PC-3 (cell line): ENCODE measurements around the gene CHODL.

Experiments used
- CTCF ChIP-seq: fragments of 300-600 bp; sonication (generic); conservative IDR thresholded peaks from 2 replicates; pipeline ENCODE4 v1.5.1; 2017; ENCODE audit warnings: antibody characterized with exemption, low read depth, mild to moderate bottlenecking, low read length
- EZH2 ChIP-seq: fragments of 300-600 bp; sonication (generic); IDR thresholded peaks from one replicate; pipeline ENCODE4 v1.6.1; 2017; ENCODE audit warnings: antibody characterized with exemption, mild to moderate bottlenecking, low read length; ENCODE audit not compliant: unreplicated experiment

DNA sequence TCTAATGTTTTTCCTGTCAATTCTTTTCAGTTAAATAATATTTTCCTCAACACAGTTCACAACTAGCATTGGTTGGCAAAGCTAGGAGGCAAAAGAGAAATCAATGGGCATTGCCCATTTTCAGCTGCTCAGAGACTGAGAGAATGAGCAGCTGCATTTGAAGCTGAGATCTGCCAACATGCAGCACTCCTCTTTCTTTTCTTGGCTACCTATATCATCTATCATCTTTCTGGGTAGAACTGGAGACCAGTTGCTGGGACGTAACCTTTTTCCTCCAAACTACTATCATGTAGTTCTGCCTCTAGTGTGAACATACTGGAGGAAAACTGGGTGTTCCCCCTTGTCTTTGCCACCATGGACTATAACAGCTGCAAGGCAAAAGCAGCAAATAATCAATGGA lies 22.9 kb downstream of the CHODL start:
- TF ChIP-seq EZH2 (no peak), CTCF (no peak)
